Adrenal gland (tissue), 12 donors: ENCODE data around the gene HSP90AB1. TPM values are rescaled to one million over a fixed set of nuclear protein-coding genes. Genes with fewer than 3 reads are reported as not detected.

Experiments used
- DNase-seq, 7 donors: peaks; one replicate each; pipeline ENCODE4 v3.0.0-alpha.2; 2019 to 2020
- H3K27ac ChIP-seq, 5 donors: fragments of 200-600 bp; sonication (generic) in 4 of 5; 1 replicate in 3 of 5; 2 replicates in 2 of 5; pipeline versions ENCODE4 v1.5.1 to v1.8.0; 2016 to 2020; ENCODE audit warnings: mild to moderate bottlenecking in 1 of 5
- H3K27me3 ChIP-seq: fragments of 200-600 bp; 2 replicates; pipeline ENCODE4 v1.8.0; 2021
- H3K36me3 ChIP-seq, 2 donors: fragments of 200-600 bp; replicated peaks in 1 of 2; 1 replicate in 1 of 2; 2 replicates in 1 of 2; pipeline versions ENCODE4 v1.5.1 to v1.8.0; 2018 to 2022
- H3K4me1 ChIP-seq, 2 donors: fragments of 200-600 bp; replicated peaks in 1 of 2; 1 replicate in 1 of 2; 2 replicates in 1 of 2; pipeline versions ENCODE4 v1.5.1 to v1.8.0; 2018 to 2021
- H3K4me3 ChIP-seq, 4 donors: fragments of 200-600 bp; sonication (generic) in 3 of 4; one replicate each; pipeline ENCODE4 v1.5.1; 2016 to 2018
- H3K9me3 ChIP-seq, 3 donors: fragments of 200-600 bp; sonication (generic) in 1 of 3; replicated peaks in 1 of 3; 1 replicate in 2 of 3; 2 replicates in 1 of 3; pipeline versions ENCODE4 v1.5.1 to v1.8.0; 2016 to 2021
- CTCF ChIP-seq, 6 experiments: fragments of 450-650 bp in 4 of 6; fragments of 200-600 bp in 2 of 6; sonication (generic) in 1 of 6; IDR thresholded peaks; 1 replicate in 5 of 6; 2 replicates in 1 of 6; pipeline versions ENCODE4 v1.5.1 to v1.8.0; 2016 to 2021; ENCODE audit warnings: antibody characterized with exemption in 6 of 6, mild to moderate bottlenecking in 2 of 6, moderate library complexity in 1 of 6
- POLR2A ChIP-seq, 2 donors: fragments of 450-650 bp; IDR thresholded peaks; one replicate each; pipeline ENCODE4 v1.6.1; 2017; ENCODE audit warnings: antibody characterized with exemption in 2 of 2, mild to moderate bottlenecking in 2 of 2, moderate library complexity in 1 of 2
- WGBS, 4 donors: extraction: QIAGEN DNeasy Blood & Tissue Kit in 2 of 4; methylation state at CpG; one replicate each; pipeline versions ENCODE4 v1.1.5 to v1.1.7; 2013 to 2017; 5-methylcytosine and 5-hydroxymethylcytosine counted together
- intact Hi-C, 2 donors: fragments of 100-400 bp; cut with DNase I; formaldehyde crosslinking; loops; one replicate each; pipeline versions ENCODE4 v1.14.1 to v1.15.0; 2022 to 2023
- polyA plus RNA-seq, 3 donors: library from polyadenylated mRNA; stranded (reverse); fragments of 200-250 nt in 2 of 3; fragments of 350-450 nt in 1 of 3; fragmentation: Illumina TruSeq in 1 of 3; extraction: RNeasy Lipid Tissue Mini Kit (QIAGEN cat#74804) in 1 of 3; gene quantifications; one replicate each; pipeline ENCODE4 v1.2.3, GENCODE V29; 2013 to 2014
- total RNA-seq, 9 donors: library from RNA; depleted of rRNA in 4 of 9; stranded (reverse); fragments of >200 nt in 4 of 9; fragments of 120-200 nt in 1 of 9; fragmentation: NEBNext Ultra II Directional in 1 of 9; extraction: Animal tissue kit (Norgen Biotek cat#: 25700) in 1 of 9; gene quantifications; one replicate each; pipeline versions ENCODE4 v1.1.0 to v1.2.4, GENCODE V29; 2013 to 2023
- donor health status: healthy with polysubstance abuse.
- donor health status: Bipolar disorder and iron deficiency.
- donor health status: DM: yes; HTN: yes; CAD: no.
- donor health status: DM: no; HTN: no; CAD: no.
- donor health status: DM: no; HTN: no; CAD: no.
- donor health status: DM: yes; HTN: yes; CAD: no.

Gene HSP90AB1
- total and polyA plus RNA-seq, 12 donors, result 275 to 2,249 (median 857) TPM

GRCh38 chr6:44261581-44261980, 14.7 kb downstream of the HSP90AB1 start:
- 94 to 100% (median 94%) methylated on average over 6 to 8 of the region's 8 CpGs; no CpG with 5 or more reads in 1 of the 4 donors for WGBS, 4 donors
- intact Hi-C loops, result no loop called here
- Histone ChIP-seq H3K4me3 (no peak overlapping the region), H3K27me3 (no peaks in the 10 kb centered on the region), H3K4me1 (peaks cover 27 to 36% of the 10 kb centered on the region in 2 donors), H3K27ac (no peak overlapping the region), H3K9me3 (no peaks in the 10 kb centered on the region), H3K36me3 (peaks cover 0 to 6% of the 10 kb centered on the region in 2 donors)
- DNase-seq, result no peak
- TF ChIP-seq CTCF (IDR thresholded peaks at IDR 0.05) (no peak), POLR2A (IDR thresholded peaks at IDR 0.05) (no peak)

GRCh38 chr6:44262467-44263353, 15.8 kb downstream of the HSP90AB1 start:
- intact Hi-C loops, result no loop called here
- H3K27ac ChIP-seq, result no peak overlapping the region
- no peaks in the 10 kb centered on the region for H3K9me3 ChIP-seq
- 69 to 81% (median 76%) methylated on average over 6 to 7 of the region's 7 CpGs for WGBS, 4 donors
- no peak for DNase-seq
- no peak overlapping the region for H3K4me3 ChIP-seq
- no peak for TF ChIP-seq CTCF (IDR thresholded peaks at IDR 0.05)
- peaks cover 0 to 6% of the 10 kb centered on the region in 2 donors for H3K36me3 ChIP-seq
- peaks cover 22 to 30% of the 10 kb centered on the region in 2 donors for H3K4me1 ChIP-seq
- no peaks in the 10 kb centered on the region for H3K27me3 ChIP-seq

- Histone ChIP-seq H3K27me3 (no peaks in the 10 kb centered on the region), H3K36me3 (peaks cover 0 to 6% of the 10 kb centered on the region in 2 donors), H3K9me3 (no peaks in the 10 kb centered on the region), H3K27ac (no peak overlapping the region), H3K4me3 (peak overlapping the region in 1 of 4 donors; percentile 68), H3K4me1 (peaks cover 21 to 28% of the 10 kb centered on the region in 2 donors)
- no peak for DNase-seq
- 49 to 55% (median 52%) methylated on average over 9 of the region's 9 CpGs for WGBS, 4 donors
- TF ChIP-seq CTCF (IDR thresholded peaks at IDR 0.05) (no peak), POLR2A (IDR thresholded peaks at IDR 0.05) (no peak)
- intact Hi-C loops, result no loop called here
Observed at GRCh38 chr6:44263354-44264100, 16.6 kb downstream of the HSP90AB1 start.
